ENCODE measurements around the gene NDST1.

Gene NDST1

GRCh38 chr5:150601491-150602345 is 93.8 kb downstream of the NDST1 start:
- no peak overlapping the region for H3K27ac ChIP-seq (ENCODE audit: low read depth, low read length, poor library complexity, severe bottlenecking)
- H3K27me3 ChIP-seq (ENCODE audit: insufficient read depth, low read length), result peaks cover 4% of the 10 kb centered on the region; the same call in 1 of the 2 replicates
- no peaks in the 10 kb centered on the region for H3F3A ChIP-seq (ENCODE audit: insufficient read depth, low read length)
- no peak overlapping the region for H3K9ac ChIP-seq (ENCODE audit: low read length)
- no peaks in the 10 kb centered on the region for H3K9me2 ChIP-seq (ENCODE audit: low read depth, low read length)
- H3K4me1 ChIP-seq (ENCODE audit: insufficient read depth, low read length, severe bottlenecking), result no peaks in the 10 kb centered on the region
- no peak overlapping the region for H2AFZ ChIP-seq (ENCODE audit: low read length)
- no peak overlapping the region for H3K4me2 ChIP-seq (ENCODE audit: low read length)
- no peaks in the 10 kb centered on the region for H3K36me3 ChIP-seq (ENCODE audit: insufficient read depth, low read length)
- H4K20me1 ChIP-seq (ENCODE audit: insufficient read depth, low read length), result no peaks in the 10 kb centered on the region
- H3K9me3 ChIP-seq (ENCODE audit: low read length), result no peaks in the 10 kb centered on the region
- H3K79me2 ChIP-seq (ENCODE audit: insufficient read depth, low read length), result no peaks in the 10 kb centered on the region
- no peak for TF ChIP-seq EZH2 (IDR thresholded peaks at IDR 0.05; ENCODE audit: borderline replicate concordance, low read length)
- TF ChIP-seq, protein P1, sequence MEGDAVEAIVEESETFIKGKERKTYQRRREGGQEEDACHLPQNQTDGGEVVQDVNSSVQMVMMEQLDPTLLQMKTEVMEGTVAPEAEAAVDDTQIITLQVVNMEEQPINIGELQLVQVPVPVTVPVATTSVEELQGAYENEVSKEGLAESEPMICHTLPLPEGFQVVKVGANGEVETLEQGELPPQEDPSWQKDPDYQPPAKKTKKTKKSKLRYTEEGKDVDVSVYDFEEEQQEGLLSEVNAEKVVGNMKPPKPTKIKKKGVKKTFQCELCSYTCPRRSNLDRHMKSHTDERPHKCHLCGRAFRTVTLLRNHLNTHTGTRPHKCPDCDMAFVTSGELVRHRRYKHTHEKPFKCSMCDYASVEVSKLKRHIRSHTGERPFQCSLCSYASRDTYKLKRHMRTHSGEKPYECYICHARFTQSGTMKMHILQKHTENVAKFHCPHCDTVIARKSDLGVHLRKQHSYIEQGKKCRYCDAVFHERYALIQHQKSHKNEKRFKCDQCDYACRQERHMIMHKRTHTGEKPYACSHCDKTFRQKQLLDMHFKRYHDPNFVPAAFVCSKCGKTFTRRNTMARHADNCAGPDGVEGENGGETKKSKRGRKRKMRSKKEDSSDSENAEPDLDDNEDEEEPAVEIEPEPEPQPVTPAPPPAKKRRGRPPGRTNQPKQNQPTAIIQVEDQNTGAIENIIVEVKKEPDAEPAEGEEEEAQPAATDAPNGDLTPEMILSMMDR (IDR thresholded peaks at IDR 0.05; ENCODE audit: low read length), result no peak
- no peak overlapping the region for H3K4me3 ChIP-seq (ENCODE audit: low read depth, low read length, poor library complexity, severe bottlenecking)

GRCh38 chr5:150603052-150603451 is 95.1 kb downstream of the NDST1 start:
- H3K27ac ChIP-seq (ENCODE audit: low read depth, low read length, poor library complexity, severe bottlenecking), result no peak overlapping the region
- no peaks in the 10 kb centered on the region for H3K4me1 ChIP-seq (ENCODE audit: insufficient read depth, low read length, severe bottlenecking)
- H3K4me3 ChIP-seq (ENCODE audit: low read depth, low read length, poor library complexity, severe bottlenecking), result no peak overlapping the region
- H3F3A ChIP-seq (ENCODE audit: insufficient read depth, low read length), result no peaks in the 10 kb centered on the region
- no peaks in the 10 kb centered on the region for H3K36me3 ChIP-seq (ENCODE audit: insufficient read depth, low read length)
- no peaks in the 10 kb centered on the region for H3K79me2 ChIP-seq (ENCODE audit: insufficient read depth, low read length)
- TF ChIP-seq, protein P1 (IDR thresholded peaks at IDR 0.05; ENCODE audit: low read length), result no peak
- no peak for TF ChIP-seq EZH2 (IDR thresholded peaks at IDR 0.05; ENCODE audit: borderline replicate concordance, low read length)
- H3K9me3 ChIP-seq (ENCODE audit: low read length), result no peaks in the 10 kb centered on the region
- H3K9ac ChIP-seq (ENCODE audit: low read length), result no peak overlapping the region
- H3K27me3 ChIP-seq (ENCODE audit: insufficient read depth, low read length), result peaks cover 4% of the 10 kb centered on the region; the same call in 1 of the 2 replicates
- H4K20me1 ChIP-seq (ENCODE audit: insufficient read depth, low read length), result no peaks in the 10 kb centered on the region
- no peak overlapping the region for H2AFZ ChIP-seq (ENCODE audit: low read length)
- no peaks in the 10 kb centered on the region for H3K9me2 ChIP-seq (ENCODE audit: low read depth, low read length)
- no peak overlapping the region for H3K4me2 ChIP-seq (ENCODE audit: low read length)

DNA sequence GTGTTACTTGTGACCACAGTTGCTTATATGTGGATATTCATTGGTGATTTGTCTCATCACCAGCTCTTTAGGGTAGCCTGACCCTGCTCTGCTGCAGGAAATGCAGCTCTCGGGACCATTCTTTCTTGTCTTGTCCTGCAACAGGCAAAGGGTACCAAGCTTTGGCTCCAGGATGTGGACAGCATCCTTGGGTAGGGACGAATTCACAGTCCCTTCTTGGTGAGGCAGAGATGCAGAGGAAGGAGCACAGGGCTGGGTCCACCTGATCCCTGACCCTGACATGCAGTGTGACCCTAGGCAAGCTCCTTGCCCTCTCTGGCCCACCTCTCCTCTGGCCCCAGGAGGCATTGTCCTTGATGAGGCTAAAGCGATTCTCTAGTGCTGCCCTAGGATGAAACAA is 95.6 kb downstream of the NDST1 start:
- no peak overlapping the region for H3K4me3 ChIP-seq (ENCODE audit: low read depth, low read length, poor library complexity, severe bottlenecking)
- no peaks in the 10 kb centered on the region for H3K36me3 ChIP-seq (ENCODE audit: insufficient read depth, low read length)
- no peak overlapping the region for H3K27ac ChIP-seq (ENCODE audit: low read depth, low read length, poor library complexity, severe bottlenecking)
- H3K9ac ChIP-seq (ENCODE audit: low read length), result no peak overlapping the region
- H4K20me1 ChIP-seq (ENCODE audit: insufficient read depth, low read length), result no peaks in the 10 kb centered on the region
- H3K27me3 ChIP-seq (ENCODE audit: insufficient read depth, low read length), result peaks cover 4% of the 10 kb centered on the region; the same call in 1 of the 2 replicates
- H3K9me2 ChIP-seq (ENCODE audit: low read depth, low read length), result no peaks in the 10 kb centered on the region
- H2AFZ ChIP-seq (ENCODE audit: low read length), result no peak overlapping the region
- H3K4me2 ChIP-seq (ENCODE audit: low read length), result no peak overlapping the region
- no peaks in the 10 kb centered on the region for H3K9me3 ChIP-seq (ENCODE audit: low read length)
- TF ChIP-seq, protein P1 (IDR thresholded peaks at IDR 0.05; ENCODE audit: low read length), result no peak
- no peak for TF ChIP-seq EZH2 (IDR thresholded peaks at IDR 0.05; ENCODE audit: borderline replicate concordance, low read length)
- H3K4me1 ChIP-seq (ENCODE audit: insufficient read depth, low read length, severe bottlenecking), result no peaks in the 10 kb centered on the region
- H3F3A ChIP-seq (ENCODE audit: insufficient read depth, low read length), result no peaks in the 10 kb centered on the region
- H3K79me2 ChIP-seq (ENCODE audit: insufficient read depth, low read length), result no peaks in the 10 kb centered on the region
